Cardiac fibroblast (primary cell): ENCODE data around the gene WASHC3.

Source experiments
- DNase-seq, 2 donors: peaks; one replicate each; pipeline versions ENCODE4 v3.0.0 to v3.0.0-alpha.2; 2010; ENCODE audit warnings: low read depth in 2 of 2
- H3K4me3 ChIP-seq, 2 donors: replicated peaks in 1 of 2; 1 replicate in 1 of 2; 2 replicates in 1 of 2; pipeline ENCODE4 v1.5.1; 2011; ENCODE audit warnings: low read depth in 2 of 2, low read length in 2 of 2, mild to moderate bottlenecking in 2 of 2, moderate library complexity in 1 of 2
- TF ChIP-seq, protein P1 (sequence below): IDR thresholded peaks from one replicate; pipeline ENCODE4 v1.5.1; 2011; ENCODE audit warnings: low read depth, mild to moderate bottlenecking, low read length, inconsistent platforms

WASHC3 gene

DNA sequence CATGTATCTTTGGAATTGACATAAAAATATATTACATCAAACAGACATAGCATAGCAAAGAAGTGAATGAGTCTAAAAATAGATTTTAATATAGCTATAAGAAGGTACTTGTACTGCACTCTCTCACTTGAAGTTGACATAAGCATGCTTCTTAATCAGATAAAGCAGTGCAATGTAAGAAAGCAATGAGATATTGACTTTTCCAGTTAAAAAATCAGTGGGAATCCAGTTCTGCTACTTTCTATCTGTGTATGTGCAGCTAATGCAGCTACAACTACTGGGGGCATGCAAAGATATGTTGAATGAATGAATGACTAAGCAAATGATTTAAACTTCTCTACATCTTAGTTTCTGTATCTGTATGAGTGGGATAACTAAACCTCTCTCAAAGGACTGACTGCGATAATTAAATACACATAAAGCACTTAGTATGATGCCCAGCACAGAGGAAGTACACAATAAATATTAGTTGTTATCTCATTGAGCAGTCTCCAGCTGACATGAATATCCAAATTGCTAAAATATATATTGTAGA lies 10.3 kb downstream of the WASHC3 start:
- TF ChIP-seq, protein P1, sequence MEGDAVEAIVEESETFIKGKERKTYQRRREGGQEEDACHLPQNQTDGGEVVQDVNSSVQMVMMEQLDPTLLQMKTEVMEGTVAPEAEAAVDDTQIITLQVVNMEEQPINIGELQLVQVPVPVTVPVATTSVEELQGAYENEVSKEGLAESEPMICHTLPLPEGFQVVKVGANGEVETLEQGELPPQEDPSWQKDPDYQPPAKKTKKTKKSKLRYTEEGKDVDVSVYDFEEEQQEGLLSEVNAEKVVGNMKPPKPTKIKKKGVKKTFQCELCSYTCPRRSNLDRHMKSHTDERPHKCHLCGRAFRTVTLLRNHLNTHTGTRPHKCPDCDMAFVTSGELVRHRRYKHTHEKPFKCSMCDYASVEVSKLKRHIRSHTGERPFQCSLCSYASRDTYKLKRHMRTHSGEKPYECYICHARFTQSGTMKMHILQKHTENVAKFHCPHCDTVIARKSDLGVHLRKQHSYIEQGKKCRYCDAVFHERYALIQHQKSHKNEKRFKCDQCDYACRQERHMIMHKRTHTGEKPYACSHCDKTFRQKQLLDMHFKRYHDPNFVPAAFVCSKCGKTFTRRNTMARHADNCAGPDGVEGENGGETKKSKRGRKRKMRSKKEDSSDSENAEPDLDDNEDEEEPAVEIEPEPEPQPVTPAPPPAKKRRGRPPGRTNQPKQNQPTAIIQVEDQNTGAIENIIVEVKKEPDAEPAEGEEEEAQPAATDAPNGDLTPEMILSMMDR, result no peak
- no peak overlapping the region for H3K4me3 ChIP-seq
- DNase-seq, result no peak

DNA sequence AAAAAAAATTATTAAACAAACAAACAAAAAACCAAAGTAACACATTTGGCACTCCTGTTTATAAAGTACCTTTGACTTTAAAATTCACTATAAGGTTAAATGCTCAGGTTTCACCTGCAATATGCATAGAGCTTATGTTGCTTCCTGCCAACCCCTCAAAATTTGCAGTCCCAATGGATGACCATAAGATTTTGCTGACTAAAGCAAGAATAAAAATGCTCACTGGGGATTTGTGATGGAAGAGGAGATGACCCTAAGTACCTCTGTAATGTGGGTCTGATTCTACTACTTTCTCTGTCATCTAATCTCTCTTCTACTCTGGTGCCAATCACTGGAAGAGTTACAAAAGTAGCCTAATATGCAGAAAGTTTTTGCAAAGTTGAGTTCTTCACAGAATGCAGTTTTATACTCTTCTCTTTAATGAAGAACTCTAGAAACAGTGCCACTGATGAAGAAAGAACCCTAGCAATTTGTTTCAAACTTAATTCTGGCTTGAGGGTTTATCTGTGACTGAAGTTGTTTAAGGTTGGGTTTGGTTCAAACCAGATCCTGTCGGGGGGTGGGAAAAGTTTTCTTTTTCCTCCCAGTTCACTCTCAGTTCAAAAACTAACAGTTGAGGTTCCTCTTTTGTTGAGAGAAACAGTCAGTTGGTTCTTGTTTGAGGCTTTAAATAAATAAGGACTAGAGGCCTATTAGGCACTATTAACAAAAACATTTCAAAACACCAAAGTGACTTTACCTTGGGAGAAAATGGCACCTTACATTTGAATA lies 10.9 kb downstream of the WASHC3 start:
- DNase-seq, result no peak
- no peak overlapping the region for H3K4me3 ChIP-seq
- TF ChIP-seq, protein P1, result no peak

DNA sequence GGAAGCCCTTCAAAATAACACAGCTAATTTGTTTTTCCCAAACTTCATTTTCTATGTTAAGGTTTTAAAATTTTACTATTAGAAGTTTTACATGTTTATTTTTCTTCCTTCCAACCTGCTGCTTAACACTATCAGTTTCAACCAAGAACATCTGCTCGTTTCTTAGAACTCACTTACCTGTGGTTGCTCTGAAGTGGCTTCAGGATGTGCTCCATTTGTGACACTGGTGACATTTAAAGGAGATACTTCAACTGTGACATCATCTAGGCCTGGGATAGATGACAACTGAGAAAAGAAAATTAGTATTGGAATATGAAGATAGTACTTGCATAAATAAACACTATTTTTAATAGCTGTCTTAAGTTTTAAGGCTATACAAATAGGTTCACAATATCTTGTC lies 17.9 kb downstream of the WASHC3 start:
- no peak overlapping the region for H3K4me3 ChIP-seq
- DNase-seq, result no peak
- TF ChIP-seq, protein P1, result no peak

DNA sequence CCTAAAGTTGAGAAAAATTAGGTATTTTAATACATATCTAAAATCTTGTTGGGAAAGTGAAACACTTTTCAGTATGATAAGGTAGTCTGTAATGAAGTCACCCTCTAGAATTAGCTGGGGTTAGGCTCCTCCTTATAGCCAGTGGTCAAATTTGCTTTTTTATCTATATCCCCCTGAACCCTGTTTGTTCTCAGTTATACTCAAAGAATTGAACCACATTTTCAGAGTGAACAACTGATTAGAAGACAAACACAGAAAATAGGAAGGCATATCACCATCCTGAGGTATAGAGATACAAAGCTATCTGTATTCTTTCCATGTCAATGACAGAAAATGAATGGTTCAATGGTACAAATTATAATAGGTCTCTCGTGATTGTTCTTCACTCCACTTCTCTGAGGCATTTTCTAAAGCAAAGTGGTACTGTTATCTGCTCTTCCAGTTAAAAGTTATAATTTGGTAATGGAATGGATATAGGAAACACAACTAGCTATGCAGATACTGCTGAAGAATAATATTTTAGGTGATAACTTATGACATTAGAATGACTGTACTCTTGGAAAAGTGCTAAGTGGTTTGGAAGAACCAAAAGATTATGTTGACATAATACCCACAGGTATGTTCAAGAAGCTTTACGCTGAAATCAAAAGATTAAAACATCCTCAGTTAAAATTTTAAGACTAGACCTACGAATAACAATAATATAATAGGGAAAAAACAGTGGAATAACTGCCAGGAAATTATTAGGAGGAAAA lies 27.6 kb downstream of the WASHC3 start:
- peak; percentile 10 to 23 for DNase-seq
- TF ChIP-seq, protein P1, result no peak
- H3K4me3 ChIP-seq, result no peak overlapping the region

DNA sequence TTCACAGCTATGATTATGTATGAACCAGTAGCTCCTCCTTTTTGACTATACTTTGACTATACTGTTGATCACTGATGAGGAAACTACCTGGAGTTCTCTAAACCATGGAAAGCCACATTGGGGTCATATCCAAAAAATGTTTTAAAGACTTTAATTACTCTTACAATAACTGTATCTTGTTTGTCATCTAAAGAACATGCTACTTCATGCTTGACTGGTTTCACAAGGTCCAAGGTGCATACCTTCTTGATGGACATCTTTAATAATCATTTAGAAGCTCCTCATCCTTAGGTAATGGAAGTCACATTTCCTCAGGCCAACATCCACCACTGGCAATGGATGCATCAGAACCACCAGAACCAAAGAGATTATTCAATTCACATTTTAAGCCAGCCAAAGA lies 29.9 kb downstream of the WASHC3 start:
- TF ChIP-seq, protein P1, result no peak
- no peak overlapping the region for H3K4me3 ChIP-seq
- DNase-seq, result no peak

DNA sequence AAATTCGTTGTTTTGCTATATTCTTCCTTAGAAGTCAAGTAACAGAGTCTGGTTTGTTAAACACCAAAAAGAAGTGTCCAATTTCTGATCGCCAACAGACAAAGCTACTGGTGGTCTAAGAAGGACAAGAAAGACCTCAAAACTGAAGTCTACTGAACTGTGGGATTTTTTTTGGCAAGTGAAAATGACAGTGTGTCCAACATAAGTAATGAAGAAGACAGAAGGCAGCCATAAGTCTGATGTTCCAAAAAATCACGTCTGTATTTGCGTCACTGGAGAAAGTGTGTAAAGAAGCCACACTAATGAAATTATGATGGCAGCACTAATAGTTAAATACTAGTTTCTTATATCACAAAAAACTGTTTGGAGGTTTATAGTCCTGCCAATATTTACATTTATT lies 32.6 kb downstream of the WASHC3 start:
- H3K4me3 ChIP-seq, result no peak overlapping the region
- TF ChIP-seq, protein P1, result no peak
- DNase-seq, result peak in 1 of 2 donors; percentile 12
